Measurements from ENCODE around the gene XRN2.

Gene XRN2

DNA sequence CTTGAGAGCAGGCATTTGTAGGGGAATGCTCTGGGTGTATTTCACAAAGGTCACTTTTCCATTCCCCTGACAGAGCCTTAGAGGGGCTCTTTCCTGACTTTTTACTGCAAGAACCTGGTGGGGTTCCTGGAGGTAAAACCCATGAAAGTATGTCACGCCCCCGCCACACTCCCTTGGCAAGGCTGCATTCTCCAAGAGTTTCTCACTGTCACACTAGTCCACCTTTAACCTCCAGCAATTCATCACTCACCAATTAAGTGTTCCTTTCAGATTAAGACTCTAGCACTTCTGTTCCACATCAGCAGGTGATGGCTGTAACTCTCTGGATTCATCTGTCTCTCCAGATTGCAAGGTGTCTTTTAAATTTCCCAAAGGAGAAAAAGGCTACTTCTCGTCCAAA lies 126.9 kb downstream of the XRN2 start:
- DNase-seq (ENCODE audit: low read depth in 2 of 2): no peak

DNA sequence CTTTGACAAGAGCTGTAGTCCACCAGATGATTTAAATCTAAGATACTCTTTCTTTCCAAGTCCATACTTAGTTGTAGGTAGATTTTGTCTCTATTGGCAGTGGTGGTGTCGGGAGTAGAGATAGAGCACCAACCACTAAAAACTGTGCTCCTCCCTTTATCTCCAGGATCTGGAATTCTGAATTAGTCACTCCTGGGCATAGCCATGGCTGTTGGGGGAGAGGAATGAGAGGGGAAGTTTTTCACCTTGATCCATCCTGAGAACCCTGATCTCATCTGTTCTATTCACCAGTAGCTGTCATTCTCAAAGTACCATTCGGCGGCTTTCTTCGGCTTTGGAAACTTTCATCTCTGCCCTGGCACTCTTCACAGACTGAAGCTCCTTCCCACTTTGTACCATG lies 129.8 kb downstream of the XRN2 start:
- no peak for DNase-seq (ENCODE audit: low read depth in 2 of 2)

DNA sequence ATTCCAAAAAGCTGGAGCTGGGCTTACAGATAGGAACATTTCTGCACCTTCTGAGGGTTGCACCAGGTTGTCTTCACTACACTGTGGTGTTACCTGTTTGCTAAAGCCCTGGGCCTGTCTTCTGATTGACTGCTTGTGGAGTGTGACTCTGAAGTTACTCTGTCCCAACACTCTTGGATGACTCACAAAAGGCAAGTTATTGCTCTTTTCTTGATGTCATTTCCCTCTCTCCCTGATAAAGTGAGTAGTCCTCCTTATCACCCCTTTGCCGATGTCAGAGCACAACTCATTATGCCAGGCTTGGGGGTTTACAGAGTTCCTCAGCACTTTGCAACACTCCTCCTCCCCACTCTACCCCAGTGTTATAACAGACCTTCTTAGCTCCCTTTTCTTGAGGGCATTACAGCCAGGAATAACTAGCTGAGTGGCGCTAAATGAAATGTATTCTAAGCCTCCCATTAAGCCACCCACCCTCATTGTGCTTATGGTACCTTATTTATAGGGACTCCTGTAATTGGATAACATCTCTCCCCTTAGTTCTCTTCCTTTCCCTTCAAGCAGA lies 130.3 kb downstream of the XRN2 start:
- DNase-seq (ENCODE audit: low read depth in 2 of 2): no peak

DNA sequence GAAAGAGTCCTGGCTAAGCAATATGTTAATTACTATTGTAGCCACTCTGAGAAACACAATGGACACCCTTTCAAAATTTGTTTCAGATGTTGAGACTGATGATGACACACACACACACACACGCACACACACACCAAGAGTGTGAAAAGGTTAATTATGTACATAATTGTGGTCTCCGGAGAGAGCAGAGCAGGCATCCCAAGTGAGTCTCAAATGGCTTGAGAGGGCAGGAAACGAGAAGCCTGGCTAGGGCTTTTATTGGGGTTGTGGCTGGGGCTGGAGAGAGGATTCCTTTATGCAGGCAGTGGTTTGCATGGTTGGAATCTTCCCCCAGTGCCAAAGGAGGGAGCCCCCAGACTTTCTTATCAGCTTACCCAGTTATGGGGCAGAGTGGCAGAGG lies 132.4 kb downstream of the XRN2 start:
- DNase-seq (ENCODE audit: low read depth in 2 of 2): no peak

DNA sequence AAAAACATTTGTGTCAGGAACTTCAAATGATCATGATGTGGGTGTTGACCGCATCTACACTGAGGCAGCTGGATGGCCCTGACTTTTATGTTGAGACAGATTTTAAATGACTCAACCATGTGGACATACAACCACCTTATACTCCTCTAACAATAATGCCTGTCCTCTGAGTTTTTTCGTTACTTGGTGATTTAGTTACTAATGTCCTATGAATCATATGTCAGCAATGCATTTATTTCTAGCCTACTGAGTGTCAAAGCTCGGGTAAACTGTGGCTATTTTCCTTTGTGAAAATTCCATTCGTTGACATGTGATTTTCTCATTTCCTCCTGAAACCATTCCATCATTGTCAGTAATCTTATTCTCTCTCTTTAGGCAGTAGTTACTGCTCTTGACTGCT lies 133.1 kb downstream of the XRN2 start:
- DNase-seq (ENCODE audit: low read depth in 2 of 2): no peak

DNA sequence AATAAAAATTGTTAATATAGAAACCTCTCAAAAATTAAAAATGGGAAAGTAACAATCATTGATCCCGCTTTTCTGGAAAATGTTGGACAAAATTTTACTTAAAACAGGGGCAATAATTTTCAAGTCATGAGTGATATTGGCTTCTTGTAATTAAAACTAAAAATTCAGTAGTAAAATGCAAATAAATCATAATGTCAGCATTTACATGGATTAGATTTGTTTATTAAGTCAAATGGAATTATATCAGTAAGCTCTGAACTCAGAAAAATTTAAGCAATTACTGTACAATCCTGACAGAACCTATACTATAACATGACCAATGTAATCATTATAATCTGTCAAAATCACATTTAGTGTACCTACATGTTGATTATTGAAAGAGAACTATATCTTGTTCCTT lies 134.1 kb downstream of the XRN2 start:
- DNase-seq (ENCODE audit: low read depth in 2 of 2): no peak

DNA sequence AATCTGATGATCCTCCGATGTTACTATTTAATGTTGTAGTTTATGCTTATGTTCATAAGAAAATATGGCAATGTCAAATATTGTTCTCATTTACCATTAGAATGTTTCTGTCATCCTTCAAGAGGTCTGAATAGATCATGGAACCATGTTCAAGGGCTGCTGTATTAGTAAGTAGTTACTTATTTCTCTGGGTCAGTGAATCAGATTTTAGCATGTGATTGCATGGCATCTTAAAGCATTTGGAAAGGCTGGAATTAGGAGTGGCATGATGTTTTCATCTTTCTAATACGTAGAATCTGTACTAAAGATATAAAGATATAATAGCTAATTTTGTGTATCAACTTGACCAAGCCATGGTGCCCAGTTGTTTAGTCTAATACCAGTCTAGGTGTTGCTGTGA lies 134.7 kb downstream of the XRN2 start:
- DNase-seq (ENCODE audit: low read depth in 2 of 2): no peak

Measured in stimulated activated CD4-positive, alpha-beta T cell treated with anti-CD3 and anti-CD28 coated beads, Interleukin-1b, Interleukin-23, amount 100 ng/mL, for 4 hours (primary cell).